HG02852 (cell line): ENCODE results near the gene NAT10.
"Not testable (repeated sequence)": the region's sequence is repeated elsewhere in the genome, so short reads cannot be mapped to it uniquely, and the experiment has no call there.

Experiments used
- ATAC-seq: cut with Tn5 transposase; IDR thresholded peaks from one replicate; pipeline ENCODE4 v1.9.1; 2021; ENCODE audit warnings: mild to moderate bottlenecking, moderate library complexity; ENCODE audit not compliant: unreplicated experiment

Gene NAT10

DNA sequence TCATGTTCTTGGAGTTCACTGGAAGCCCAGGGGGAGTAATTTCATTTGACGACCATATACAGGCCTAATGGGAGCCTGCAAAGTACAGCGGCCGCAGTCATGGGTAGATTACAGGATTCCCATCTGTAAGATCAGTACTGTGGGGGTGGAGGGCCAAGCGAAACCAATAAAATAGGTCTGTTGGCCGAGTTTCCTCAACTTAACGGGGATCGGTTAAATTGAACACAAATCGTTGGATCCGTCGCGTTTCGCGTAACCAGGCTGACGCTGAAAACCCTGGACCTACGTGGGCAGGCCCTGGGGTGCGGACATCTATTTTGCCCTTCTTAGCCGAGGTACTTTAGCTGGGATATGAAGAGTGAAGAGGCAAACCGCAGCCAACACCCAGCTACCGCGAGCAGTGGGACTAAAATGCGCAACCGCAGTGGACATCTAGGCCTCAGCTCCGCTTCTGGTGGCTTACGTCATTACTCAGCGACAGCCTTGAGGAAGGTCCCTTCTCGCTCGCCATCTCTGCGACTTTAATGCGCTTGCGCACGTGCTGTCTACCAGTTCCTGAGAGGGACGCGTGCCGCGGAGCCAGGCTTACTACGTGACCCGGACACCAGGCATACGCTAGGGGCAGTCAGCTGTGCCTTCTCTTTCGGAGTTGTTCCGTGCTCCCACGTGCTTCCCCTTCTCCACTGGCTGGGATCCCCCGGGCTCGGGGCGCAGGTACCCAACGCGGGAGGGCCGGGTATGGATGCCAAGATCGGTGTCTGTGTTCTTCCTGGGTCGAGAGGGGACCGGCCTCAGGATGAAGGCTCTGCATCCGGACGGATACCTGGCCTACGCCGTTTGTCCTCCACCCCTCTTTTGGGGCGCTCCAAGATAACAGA, at the start of gene NAT10:
Gene NAT10 (plus strand): TSS at position 551 of the 878 bp plus-strand sequence. CDS start 2,597 bp downstream, outside the sequence.
- peak; percentile 85 for ATAC-seq

DNA sequence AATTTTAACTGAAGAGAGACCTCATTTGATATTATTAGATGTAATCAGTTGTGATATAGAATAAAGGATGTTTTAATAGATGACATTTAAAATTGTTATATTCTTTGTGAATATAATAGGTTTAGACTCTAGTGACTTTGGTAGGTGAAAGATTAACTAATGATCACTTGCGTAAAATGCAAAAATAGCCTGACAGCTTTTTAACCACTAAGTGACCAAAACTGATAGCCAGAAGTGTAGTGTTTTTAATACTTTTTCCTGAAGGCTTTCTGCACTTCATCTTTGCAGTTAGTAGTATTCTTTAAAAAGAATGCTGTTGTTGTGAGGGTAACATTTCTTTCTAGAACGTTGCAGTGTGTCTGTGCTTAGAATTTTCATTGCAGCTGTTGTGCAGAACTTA, 48.8 kb upstream of the NAT10 start:
- no peak for ATAC-seq

DNA sequence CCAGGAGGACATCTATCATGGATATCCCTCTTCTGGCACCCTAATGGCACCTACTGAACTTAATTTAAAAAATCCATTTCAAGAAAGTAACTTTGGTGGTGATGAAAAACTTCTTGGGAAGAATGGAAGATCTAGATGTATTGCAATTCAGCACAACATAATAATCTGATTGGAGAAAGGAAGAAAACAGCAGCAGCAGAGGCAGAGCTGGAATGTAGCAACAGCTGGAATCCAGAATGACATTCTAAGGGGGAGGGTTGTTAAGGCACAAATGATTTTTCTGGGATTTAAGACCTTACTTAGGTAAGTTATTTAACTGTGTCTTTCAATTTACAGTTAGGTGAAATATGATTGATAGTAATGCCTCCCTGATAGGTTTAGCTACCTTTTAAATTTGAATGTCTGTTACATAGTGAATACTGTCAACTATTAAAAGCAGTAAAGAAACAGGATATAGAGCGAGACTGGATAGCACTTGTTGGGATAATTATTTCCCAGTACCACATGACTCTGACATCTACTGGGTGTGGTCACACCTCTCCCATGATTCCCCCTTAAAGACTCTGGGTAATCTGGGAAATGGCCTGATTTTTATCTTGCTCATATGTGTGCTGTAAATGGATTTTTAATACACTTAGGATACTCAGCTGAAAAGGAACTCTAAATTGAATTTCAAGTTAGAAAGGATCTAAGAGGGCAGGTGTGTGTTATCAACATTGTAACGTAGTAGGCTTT, 42.2 kb upstream of the NAT10 start:
- no peak for ATAC-seq

DNA sequence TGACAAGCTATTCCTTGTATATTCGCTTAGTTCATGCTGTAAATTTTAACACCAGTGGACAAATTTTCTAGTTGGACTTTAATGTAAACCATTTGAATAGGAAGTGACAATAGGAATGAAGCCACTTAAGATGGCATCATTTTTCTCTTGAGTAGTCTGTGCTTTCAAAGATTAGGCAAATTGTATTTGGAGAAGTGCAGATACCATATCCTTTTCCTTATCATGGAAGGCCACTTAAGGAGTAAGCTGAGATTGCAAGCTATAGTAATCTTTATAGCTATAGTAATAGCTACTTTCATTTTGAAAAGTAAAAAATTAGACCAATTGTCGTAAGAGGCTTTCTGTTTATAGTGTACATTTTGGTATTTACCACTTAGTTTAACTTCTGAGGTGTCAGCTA, 41.1 kb upstream of the NAT10 start:
- ATAC-seq: no peak

DNA sequence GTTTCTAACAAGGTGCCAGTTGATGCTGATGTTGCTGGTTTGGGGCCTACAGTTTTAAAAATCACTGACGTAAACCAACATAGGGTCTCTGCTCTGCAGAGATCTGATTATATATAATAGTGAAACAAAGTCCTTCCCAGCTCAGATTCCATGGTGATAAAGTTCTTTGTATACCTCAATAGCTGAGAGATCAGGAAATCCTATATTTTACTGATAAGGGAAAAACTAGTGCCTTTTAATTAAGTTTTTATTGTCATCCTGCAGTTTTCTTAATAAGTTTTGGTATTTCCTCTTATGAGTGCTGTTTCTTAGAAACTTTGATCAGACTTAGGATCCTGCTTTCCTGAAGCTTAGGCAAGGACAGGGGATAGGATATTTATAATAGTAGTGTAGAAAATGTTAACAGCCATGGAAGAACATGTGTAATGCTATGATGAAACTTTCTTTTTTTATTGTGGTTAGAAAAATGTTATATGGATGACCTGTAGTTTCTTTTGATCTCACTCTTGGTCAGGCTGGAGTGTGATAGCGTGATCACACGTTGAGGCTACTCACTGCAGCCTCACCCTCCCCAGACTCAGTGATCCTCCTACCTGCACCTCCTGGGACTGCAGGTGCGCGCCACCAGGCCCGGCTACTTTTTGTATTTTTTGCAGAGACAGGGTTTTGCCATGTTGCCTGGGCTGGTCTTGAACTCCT, 39.8 kb upstream of the NAT10 start:
- ATAC-seq: no peak

DNA sequence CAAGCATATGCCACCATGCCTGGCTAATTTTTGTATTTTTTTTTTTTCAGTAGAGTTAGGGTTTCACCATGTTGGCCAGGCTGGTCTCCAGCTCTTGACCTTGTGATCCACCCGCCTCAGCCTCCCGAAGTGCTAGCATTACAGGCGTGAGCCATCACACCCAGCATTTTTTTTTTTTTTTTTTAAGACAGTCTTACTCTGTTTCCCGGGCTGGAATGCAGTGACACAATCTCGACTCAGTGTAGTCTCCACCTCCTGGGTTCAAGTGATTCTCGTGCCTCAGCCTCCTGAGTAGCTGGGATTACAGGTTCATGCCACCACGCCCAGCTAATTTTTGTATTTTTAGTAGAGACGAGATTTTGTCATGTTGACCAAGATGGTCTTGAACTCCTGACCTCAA, 38.7 kb upstream of the NAT10 start:
- not testable (repeated sequence) for ATAC-seq

DNA sequence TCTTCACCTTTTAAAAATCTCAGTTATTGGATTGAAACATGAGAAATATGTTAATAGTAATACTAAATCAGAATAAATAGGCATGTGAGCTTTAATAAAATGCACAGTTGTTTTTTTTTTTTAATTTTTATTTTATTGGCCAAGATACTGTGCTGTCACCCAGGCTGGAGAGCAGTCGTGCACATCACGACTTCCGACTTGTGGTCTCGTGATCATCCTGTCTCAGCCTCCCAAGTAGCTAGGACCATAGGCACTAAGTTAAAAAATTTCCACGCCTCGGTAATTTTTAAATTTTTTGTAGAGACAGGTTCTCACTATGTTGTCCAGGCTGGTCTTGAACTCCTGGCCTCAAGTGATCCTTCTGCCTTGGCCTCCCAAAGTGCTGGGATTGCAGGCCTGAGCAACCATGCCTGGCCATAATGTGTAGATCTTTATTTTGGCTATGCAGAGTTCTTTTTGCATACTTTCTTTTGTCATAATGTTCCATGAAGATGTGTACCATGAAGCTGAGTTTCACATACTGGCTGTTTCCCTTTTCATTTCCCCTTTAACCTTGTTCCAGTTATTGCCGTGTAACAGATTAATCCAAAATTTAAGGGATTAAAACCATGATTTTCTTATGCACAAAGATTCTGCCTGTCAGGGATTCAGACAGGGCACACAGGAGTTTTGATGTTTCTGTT, 37.9 kb upstream of the NAT10 start:
- ATAC-seq: no peak

DNA sequence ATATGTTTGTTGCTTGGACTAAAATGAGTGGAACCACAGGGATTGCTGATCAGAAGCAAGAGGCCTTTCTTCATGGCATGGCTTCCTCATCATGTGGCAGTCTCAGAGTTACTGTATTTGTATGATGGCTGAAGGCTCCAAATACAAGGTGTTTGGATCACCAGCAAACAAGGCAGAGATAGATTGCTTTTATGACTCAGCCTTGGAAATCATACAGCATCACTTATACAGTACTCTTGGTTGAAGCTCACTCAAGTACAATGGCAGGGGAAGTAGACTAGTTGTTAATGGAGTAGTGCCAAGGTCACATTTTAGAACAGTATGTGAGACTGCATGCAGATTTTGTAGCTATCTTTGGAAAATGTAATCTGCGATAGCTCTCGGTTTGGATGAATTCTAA, 37.3 kb upstream of the NAT10 start:
- no peak for ATAC-seq

DNA sequence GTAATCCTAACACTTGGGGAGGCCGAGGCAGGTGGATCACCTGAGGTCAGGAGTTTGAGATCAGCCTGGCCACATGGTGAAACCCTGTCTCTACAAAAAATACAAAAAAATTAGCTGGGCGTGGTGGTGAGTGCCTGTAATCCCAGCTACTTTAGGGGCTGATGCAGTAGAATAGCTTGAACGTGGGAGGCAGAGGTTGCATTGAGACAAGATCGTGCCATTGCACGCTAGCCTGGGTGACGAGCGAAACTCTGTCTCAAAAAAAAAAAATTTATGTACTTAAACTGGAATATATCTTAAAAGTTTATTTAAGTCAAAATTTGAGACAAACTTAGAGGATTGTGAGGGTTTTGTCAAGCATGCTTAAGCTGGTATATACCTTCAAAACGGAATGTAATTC, 34.1 kb upstream of the NAT10 start:
- not testable (repeated sequence) for ATAC-seq

DNA sequence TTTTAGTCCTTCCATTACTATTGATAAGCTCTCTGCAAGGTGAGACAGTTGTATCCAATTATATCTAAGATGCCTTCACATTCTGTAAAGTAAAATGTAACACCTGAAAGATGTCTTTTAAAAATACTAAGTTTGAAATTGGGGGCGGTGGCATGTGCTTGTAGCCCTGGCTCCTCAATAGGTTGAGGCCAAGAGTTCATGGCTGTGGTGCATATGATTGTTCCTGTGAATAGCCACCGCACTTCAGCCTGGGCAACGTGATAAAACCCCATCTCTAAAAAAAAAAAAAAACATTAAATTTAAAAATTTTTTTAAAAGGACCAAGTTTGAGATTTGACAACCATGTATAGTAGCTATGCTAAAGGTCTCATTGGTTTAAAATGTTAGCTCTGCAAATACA, 33.4 kb upstream of the NAT10 start:
- no peak for ATAC-seq

DNA sequence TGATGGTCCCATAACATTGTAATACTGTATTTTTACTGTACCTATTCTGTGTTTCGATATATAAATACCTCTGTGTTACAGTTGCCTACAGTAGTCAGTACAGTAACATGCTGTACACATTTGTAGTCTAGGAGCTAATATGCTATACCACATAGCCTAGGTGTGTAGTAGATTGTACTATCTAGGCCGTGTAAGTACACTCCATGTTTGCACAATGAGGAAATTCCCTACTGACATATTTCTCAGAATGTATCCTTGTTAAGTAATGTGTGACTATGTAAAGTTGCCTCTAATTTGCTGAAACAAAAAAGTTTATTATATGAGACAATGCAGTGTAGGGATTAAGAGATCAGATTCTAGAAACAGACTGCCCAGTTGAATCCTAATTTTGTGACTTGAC, 32.6 kb upstream of the NAT10 start:
- ATAC-seq: no peak

DNA sequence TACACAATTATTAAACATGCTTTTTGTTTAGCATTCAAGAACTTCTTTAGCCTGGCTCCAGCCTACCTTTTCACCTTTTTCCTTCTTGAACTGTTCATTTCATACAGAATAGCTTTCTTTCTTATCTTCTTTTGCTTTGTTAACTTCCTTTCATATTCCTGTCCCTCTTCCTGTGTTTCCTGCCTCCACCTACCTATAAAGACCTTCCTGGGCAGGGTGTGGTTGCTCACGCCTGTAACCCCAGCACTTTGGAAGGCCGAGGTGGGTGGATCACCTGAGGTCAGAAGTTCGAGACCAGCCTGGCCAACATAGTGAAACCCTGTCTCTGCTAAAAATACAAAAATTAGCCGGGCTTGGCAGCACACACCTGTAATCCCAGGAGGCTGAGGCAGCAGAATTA, 31.0 kb upstream of the NAT10 start:
- ATAC-seq: no peak

DNA sequence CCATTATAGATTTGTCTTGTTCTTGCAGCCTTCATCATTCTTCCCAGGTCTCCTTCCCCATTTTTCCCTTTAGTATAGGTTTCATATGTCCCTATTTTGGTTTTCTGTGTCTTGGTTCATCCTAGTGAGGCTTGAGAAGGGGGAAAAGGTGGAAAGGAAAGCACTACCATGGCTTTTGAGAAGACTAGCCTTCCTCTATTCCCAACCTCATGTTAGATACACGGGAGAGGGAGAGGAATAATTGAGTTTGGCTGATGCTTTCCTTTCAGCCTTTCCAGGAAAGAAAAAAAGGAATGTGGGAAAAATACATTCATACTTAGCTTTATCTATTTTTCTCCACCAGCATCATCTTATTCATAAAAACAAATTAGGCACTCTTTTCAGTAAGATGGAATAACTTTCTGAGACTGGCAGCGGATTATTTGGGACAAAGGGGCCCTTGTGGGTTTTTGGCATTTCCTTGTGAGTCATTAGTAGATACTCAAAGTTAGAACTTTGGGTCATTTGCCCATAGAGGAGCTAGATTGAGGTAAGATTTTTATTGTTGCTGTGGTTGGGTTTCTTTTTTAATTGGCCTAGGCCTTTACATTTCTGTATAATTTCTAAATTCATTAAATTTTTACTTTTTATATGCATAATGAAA, 30.1 kb upstream of the NAT10 start:
- no peak for ATAC-seq

DNA sequence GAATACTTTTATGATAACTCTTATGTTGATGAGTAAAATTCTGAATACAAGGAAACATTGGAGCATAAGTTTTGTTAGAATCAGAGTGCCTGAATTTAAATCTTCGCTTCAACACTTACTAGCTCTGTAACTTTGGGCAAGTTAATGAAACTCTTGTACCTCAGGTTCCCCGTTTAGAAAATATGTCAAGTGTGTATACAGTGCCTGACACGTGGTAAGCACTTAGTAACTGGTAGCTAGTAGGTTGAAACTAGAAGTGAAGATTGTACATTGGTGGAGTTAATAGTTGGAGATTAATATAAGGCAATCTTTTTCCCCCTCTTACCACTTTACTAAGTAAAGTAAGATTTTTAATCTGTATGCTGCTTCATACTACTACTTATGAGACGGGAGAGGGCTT, 24.8 kb upstream of the NAT10 start:
- no peak for ATAC-seq

DNA sequence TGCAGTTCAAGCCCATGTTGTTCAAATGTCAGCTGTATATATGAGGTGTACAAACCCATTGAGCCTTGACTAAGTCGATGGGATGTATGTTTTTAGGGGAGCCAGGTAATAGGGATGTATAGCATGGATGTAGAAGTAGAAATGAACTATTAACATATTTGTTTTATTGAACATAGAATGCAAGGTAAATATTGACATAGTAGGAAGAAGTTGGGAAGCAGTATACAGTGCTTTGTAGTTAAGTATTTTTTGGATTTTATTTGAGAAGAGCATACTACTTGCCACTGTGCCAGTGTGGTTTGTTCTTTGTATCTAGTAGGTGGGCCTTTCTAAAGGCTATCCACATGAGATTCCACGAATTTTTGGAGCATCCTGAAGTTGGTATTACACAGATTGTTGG, 20.8 kb upstream of the NAT10 start:
- ATAC-seq: no peak

DNA sequence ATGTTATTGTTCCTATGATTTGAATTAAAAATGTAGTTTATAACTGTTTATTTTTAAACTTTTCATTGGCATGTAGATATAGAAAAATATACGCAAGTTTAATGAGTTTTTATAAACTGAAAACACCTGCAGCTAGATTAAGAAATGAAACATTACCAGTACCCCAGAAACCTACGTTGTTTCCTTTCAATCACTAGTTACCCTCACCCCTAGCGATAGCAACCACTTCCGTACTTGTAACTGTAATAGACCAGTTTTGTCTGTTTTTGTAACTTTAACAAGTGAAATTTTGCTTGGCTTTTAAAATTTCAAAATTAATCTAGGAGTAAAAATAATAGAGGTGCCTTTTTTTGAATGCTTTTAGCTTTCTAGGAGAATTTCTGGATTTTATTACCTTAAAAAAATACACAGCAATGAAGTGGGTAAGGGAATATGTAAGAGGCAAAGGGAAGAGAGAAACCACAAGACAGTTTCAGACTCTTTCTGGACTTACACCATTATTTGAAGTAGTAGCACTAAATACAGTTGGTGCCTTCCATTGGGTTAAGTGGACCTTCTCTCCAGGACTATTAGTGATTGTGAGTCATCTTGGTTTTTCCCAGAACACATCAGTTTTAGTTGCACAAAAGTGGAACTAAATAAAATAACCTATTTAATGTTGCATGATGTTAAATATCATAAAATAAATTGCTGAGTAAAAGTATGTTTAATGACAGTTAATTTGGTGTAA, 18.7 kb upstream of the NAT10 start:
- ATAC-seq: no peak

DNA sequence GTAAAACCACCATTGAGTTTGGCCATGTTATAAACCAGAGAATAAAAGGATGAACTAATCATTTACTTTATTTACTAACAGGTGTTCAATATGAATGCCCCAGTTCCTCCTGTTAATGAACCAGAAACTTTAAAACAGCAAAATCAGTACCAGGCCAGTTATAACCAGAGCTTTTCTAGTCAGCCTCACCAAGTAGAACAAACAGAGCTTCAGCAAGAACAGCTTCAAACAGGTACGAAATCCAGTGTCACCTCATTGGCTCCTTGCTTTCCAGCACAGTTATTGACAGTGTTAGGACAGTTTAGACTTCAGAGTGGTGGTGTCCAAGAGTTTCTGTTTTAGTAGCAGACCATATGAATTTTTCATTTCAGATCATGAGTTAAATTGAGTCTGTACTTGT, 13.6 kb upstream of the NAT10 start:
- ATAC-seq: no peak

DNA sequence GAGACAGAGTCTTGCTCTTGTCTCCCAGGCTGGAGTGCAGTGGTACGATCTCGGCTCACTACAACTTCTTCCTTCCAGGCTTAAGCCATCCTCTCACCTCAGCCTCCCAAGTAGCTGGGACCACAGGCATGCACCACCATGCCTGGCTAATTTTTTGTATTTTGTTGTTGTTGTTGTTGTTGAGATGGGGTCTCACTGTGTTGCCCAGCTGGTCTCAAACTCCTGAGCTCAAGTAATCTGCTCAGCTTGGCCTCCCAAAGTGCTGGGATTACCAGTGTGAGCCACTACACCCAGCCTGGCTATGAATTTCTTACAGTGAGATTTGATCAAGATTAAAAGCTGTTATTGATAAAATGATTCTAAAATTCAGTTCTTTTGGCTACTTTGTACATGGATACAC, 10.5 kb upstream of the NAT10 start:
- not testable (repeated sequence) for ATAC-seq

DNA sequence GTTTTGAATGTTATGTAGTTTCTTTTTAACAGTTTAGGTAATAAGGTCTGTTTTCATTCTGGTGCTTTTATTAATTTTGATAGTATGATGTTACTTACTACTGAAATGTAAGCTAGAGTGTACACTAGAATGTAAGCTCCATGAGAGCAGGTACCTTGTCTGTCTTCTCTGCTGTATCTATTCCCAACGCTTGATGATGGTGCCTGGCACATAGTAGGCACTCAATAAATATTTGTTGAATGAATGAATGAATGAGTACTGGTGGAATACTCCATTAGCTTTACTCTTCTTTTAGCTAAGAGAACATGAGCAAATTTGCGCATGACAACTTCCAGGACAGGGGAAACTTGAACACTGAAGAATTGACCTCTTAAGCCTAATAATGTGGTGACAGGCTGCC, 6.6 kb upstream of the NAT10 start:
- ATAC-seq: no peak

DNA sequence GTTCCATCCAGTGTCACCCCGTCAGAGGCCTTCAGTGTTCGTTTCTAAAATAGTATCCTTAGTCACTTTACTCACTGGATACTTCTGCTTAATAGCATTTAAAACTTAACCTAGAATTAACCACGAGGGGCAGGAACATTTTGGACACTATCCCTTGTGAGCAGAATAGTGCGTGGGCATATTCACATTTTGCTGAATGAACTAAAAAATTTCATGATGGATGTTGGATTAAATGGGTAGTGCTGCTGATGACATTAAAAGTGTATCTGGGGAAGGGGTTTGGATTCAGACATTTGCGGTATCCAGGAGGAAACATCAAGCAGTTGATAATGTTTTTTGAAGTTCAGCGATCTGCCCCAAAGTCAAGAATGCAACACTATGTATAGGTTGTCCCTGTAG, 750 bp upstream of the NAT10 start:
- no peak for ATAC-seq
